Activated CD4-positive, CD25-positive, alpha-beta regulatory T cell (primary cell): ENCODE data around the gene ATF7IP.

ENCODE experiments used
- DNase-seq, 4 experiments: peaks; one replicate each; lab custom pipeline; 2025; lab: John Stamatoyannopoulos, UW

ATF7IP gene

DNA sequence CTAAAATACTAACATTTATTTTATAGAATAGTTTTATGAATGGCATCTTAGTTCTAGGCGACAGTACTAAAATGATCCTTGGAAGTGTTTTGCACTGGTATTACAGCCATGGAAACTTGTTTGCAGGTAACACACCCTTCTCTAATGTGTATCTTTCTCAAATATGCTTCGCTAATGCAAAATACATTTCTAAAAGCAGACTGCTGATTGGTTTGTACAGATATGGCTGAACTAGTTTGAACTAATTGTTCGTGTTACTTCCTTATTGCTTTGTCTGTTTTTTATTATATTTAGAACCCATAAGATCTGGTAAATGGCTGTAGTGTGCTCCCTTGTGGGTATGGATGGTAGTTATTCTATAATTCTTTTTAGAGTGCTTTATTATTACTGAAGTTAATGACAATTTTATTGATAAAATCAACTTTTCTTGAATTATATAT, 53.0 kb downstream of the ATF7IP start:
- DNase-seq = no peak

- DNase-seq = no peak
Observed at GRCh38 chr12:14422516-14423230, 57.2 kb downstream of the ATF7IP start.

GRCh38 chr12:14424545-14424944, 59.1 kb downstream of the ATF7IP start:
- no peak for DNase-seq

GRCh38 chr12:14426792-14427191, 61.3 kb downstream of the ATF7IP start:
- no peak for DNase-seq

DNA sequence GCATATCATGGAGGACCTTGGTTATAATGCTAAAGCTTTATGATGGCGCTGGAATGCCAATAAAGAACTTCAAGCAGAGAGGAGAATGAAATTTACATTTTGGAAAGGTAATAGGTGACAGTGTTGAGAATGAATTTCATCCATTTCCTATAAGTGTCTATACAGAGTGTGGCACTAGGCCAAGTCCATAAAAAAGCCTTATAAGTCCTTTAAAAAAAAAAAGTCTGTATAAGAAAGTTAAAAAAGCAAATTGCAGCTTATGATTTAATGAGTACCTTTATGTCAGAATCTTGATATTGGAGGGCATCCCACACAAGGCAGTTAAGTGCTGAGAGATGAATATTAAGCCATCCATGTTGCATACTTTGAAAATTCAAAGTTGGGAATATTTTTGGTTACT, 62.4 kb downstream of the ATF7IP start:
- DNase-seq = no peak

DNA sequence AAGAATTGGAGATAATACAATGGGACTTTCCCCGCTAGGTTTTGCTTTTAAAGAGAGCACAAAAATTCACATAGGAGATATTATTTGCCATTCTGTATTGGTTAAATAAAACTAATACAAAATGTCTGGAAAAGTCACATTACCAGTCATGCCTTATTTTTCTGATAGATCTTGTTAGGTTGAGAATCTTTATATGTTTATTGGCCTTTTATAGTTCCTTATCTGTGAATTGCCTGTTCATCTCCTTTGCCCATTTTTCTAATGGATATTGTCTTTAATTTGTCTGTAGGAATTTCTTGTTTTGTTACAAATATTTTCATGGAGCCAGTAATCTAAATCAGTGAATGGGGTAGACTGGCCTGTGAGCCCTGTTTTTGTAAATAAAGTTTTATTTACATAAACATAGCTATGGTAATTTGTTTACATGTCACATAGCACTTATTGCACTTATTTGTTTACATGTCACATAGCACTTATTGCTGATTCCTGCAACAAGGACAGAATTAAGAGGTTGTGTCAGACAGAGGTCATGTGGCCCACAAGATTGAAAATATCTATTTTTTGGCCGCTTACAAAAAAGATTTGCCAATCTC, 65.0 kb downstream of the ATF7IP start:
- DNase-seq = no peak

GRCh38 chr12:14431975-14432374, 66.5 kb downstream of the ATF7IP start:
- DNase-seq = no peak

DNA sequence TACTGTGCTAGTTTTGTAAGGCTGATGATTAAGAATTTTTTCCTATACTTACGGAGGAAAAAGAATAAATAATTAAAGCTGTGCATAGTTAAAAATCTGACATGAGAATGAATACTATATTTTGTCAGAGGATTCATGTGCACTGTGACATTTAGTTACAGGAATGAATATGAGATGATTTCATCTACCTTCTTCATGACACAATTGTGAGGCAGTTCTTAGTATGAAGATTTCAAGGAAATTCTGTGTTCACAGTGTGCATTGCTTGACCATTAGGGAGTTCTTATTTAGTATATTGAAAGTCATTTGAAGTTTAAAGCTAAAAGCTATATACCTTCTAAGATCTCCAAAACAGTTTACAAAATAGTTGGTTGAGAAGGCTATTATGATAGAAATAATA, 70.1 kb downstream of the ATF7IP start:
- DNase-seq = no peak

- no peak for DNase-seq
Observed at GRCh38 chr12:14442221-14442881, 76.9 kb downstream of the ATF7IP start.

DNA sequence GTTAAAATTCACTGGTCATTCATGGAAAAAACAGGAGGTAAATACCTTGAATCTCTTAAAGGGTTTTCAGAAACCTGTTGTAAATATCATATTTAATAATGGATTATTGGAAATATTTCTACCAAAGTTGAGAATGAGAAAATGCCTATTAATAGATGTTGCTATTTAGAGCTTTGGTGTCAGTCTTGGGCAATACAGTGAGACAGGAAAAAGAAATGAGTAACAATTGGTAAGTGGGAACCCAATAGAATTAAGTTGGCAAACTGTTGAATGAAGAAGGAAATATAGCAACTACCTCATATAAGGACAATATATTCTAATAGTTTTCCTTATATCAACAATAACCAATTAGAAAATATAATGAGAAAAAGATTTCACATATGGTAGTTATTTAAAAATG, 78.0 kb downstream of the ATF7IP start:
- no peak for DNase-seq

DNA sequence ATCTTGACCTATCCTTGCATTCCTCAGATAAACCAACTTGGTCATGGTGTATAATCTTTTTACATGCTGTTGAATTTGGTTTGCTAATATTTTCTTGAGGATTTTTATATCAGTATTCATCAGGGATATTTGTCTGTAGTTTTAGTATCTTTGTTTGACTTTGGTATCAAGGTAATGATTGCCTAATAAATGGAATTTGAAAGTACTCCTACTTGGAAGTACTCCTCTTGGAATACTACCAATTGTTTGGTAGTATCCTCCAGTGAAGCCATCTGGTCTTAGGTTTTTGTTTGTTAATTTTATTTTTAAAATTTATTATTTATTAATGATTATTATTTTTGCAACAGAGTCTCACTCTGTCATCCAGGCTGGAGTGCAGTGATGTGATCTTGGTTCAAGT, 85.0 kb downstream of the ATF7IP start:
- no peak for DNase-seq

GRCh38 chr12:14452336-14452735, 86.9 kb downstream of the ATF7IP start:
- DNase-seq = no peak

DNA sequence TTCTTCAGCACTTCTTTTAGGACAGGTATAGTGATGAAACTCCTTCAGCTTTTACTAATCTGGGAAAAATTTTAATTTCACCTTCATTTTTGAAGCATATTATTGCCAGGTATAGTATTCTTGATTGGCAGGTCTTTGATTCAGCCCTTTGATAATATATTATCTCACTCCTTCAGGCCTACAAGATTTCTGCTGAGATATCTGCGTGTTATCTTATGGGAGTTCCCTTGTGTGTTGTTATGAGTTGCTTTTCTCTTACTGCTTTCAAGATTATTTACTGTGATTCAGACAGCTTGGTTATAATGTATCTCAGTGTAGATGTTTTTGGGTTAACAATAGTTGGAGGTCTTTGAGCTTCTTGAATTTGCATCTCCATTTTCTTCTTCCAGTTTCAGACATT, 87.4 kb downstream of the ATF7IP start:
- no peak for DNase-seq

DNA sequence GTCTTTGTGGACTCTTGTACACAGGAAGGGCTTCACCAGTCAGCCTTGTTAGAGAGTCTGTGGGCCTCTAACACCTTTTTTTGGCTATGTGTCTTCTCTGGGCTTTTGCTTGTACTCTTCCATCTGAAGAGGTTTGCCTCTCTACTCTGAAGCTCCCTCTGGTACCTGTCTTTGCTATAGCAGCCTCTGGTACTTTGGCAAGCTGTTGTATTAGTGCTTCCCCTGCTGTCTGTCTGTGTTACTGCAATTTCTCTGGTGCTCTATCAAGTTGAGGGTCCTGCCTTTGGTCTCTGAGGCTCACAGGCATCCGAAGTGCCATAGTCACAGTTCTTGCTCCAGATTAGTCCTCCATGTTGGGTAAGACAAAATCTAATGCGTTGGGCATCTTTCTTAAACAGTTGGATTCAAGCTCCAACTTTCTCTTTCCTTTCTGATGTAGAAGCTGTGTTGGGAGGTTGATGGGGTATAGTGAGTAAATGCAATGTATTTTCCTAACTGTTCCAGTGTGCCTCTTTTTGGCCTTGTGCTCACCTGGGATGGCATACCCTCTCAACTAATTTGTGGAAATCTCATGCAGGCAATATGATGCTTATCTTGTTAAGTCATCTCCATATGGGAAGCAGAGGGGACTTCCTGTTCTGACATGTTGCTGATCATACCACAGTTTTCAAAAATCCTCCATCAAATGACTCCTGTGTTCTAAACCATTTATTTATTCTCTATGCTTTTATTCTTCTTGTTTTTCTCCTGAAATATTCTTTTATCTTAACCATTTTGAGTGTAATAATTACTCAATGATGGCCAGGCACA, 88.8 kb downstream of the ATF7IP start:
- peak in 1 of 4 experiments; percentile 14 for DNase-seq

GRCh38 chr12:14460212-14460841, 94.8 kb downstream of the ATF7IP start:
- DNase-seq = no peak

DNA sequence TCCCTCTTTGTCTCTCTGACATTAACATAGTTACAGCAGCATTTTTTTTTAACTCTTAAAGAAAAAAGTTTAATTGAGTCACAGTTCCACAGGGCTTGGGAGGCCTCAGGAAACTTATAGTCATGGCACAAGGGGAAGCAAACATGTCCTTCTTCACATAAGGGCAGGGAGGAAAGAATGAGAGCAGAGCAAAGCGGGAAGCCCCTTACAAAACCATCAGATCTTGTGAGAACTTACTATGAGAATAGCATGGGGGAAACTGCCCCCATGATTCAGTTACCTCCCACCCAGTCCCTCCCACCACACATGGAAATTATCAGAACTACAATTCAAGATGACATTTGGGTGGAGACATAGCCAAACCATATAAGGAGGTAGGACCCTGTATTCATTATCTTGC, 106.0 kb downstream of the ATF7IP start:
- no peak for DNase-seq

DNA sequence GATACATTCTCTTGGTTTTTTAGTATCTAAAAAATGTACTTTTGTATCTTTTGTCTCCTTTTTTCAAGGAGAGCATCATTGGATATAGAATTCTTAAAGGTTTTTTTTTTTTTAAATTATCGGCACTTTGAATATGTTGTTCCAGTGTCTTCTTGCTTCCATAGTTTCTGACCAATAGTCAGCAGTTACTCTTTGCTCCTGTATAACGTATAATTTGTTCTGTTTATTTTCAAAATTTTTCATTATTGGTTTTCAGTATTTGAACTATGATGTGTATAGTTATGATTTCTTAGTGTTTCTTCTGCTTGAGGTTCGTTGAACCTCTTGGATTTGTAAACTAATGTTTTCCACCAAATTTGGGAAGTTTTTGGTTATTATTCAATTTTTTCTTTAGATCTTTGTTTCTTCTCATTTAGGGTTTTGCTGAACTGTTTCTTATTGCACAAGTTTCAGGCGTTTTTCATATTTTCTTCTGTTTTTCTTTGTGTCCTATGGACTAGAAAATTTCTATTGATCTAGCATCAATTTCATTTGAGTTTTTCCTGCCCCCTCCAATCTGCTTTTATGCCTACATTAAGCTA, 108.3 kb downstream of the ATF7IP start:
- DNase-seq = no peak

GRCh38 chr12:14479004-14479403, 113.5 kb downstream of the ATF7IP start:
- no peak for DNase-seq

- DNase-seq = no peak
Observed at GRCh38 chr12:14481201-14481600, 115.7 kb downstream of the ATF7IP start.

GRCh38 chr12:14482361-14482760, 116.9 kb downstream of the ATF7IP start:
- DNase-seq = no peak

GRCh38 chr12:14482886-14483285, 117.4 kb downstream of the ATF7IP start:
- DNase-seq = no peak

GRCh38 chr12:14495326-14495725, 129.8 kb downstream of the ATF7IP start:
- DNase-seq = no peak
